H1 (cell line): Measurements from ENCODE around the gene CARM1. TPM values are rescaled to one million over a fixed set of nuclear protein-coding genes. Genes with fewer than 3 reads are reported as not detected.

Source experiments
- CTCF ChIA-PET: fragments of 300-600 bp; sonication (Branson Sonifier 250); formaldehyde crosslinking; loops from one replicate; lab custom pipeline; 2021; ENCODE audit not compliant: partially characterized antibody; lab: Charles Lee
- POLR2A ChIA-PET: fragments of 300-600 bp; sonication (Branson Sonifier 250); formaldehyde crosslinking; loops from one replicate; lab custom pipeline; 2021; ENCODE audit warnings: inconsistent platforms; ENCODE audit not compliant: partially characterized antibody; lab: Charles Lee
- DNase-seq, 2 experiments: peaks; one replicate each; pipeline versions ENCODE4 v3.0.0 to v3.0.0-alpha.2; 2010 to 2022; ENCODE audit warnings: low spot score in 2 of 2, low read depth in 1 of 2, mixed read lengths in 1 of 2
- FAIRE-seq: peaks from 2 replicates; lab custom pipeline; 2011; peaks lifted over from hg19 to GRCh38; lab: Jason Lieb, UNC
- H2AFZ ChIP-seq: 2 replicates; pipeline ENCODE4 v1.8.1; 2012; ENCODE audit warnings: low read length, inconsistent platforms
- H2AK5ac ChIP-seq: 2 replicates; pipeline ENCODE4 v1.6.1; 2013; ENCODE audit warnings: low read depth, low read length
- H2BK120ac ChIP-seq: replicated peaks from 2 replicates; pipeline ENCODE3; 2013; ENCODE audit warnings: low read depth, low read length, inconsistent platforms
- H2BK12ac ChIP-seq: 2 replicates; pipeline ENCODE4 v1.6.1; 2013; ENCODE audit warnings: low read depth, low read length
- H2BK15ac ChIP-seq: 2 replicates; pipeline ENCODE4 v1.6.1; 2013; ENCODE audit warnings: low read length
- H2BK20ac ChIP-seq: 2 replicates; pipeline ENCODE4 v1.6.1; 2013; ENCODE audit warnings: low read length
- H2BK5ac ChIP-seq: 2 replicates; pipeline ENCODE4 v1.6.1; 2013; ENCODE audit warnings: low read depth, low read length
- H3K14ac ChIP-seq: 2 replicates; pipeline ENCODE4 v1.6.1; 2013; ENCODE audit warnings: inconsistent platforms; ENCODE audit not compliant: insufficient read length
- H3K18ac ChIP-seq: 2 replicates; pipeline ENCODE4 v1.6.1; 2013; ENCODE audit warnings: low read length; ENCODE audit errors: extremely low read depth
- H3K23ac ChIP-seq: 2 replicates; pipeline ENCODE4 v1.6.1; 2013; ENCODE audit warnings: inconsistent platforms; ENCODE audit not compliant: insufficient read length
- H3K23me2 ChIP-seq: 2 replicates; pipeline ENCODE4 v1.6.1; 2013; ENCODE audit warnings: low read depth, low read length
- H3K27ac ChIP-seq: 2 replicates; pipeline ENCODE4 v1.6.1; 2011; ENCODE audit warnings: low read depth, low read length, inconsistent platforms
- H3K27me3 ChIP-seq, 4 experiments: replicated peaks in 1 of 4; 1 replicate in 1 of 4; 2 replicates in 3 of 4; pipeline versions ENCODE4 v1.6.1 to v1.8.1; 2011 to 2013; ENCODE audit warnings: low read length in 3 of 4, mild to moderate bottlenecking in 3 of 4, inconsistent platforms in 2 of 4, mixed read lengths in 2 of 4, moderate library complexity in 1 of 4; ENCODE audit not compliant: control insufficient read depth in 3 of 4, insufficient read depth in 3 of 4; ENCODE audit errors: extremely low read depth in 1 of 4
- H3K36me3 ChIP-seq, 4 experiments: 2 replicates each; pipeline versions ENCODE4 v1.6.1 to v1.8.1; 2011 to 2013; ENCODE audit warnings: mild to moderate bottlenecking in 4 of 4, low read length in 3 of 4, moderate library complexity in 2 of 4, control low read depth in 1 of 4, inconsistent platforms in 1 of 4; ENCODE audit not compliant: insufficient read depth in 4 of 4, control insufficient read depth in 2 of 4
- H3K4ac ChIP-seq: replicated peaks from 2 replicates; pipeline ENCODE3; 2013; ENCODE audit warnings: low read length, low read depth, mixed read lengths, inconsistent platforms; ENCODE audit not compliant: insufficient read length
- H3K4me1 ChIP-seq, 4 experiments: replicated peaks in 1 of 4; 1 replicate in 1 of 4; 2 replicates in 3 of 4; pipeline versions ENCODE4 v1.6.1 to v1.8.1; 2011 to 2013; ENCODE audit warnings: low read length in 3 of 4, inconsistent platforms in 2 of 4, mixed read lengths in 1 of 4; ENCODE audit not compliant: insufficient read depth in 4 of 4, control insufficient read depth in 3 of 4
- H3K4me2 ChIP-seq, 2 experiments: 2 replicates each; pipeline versions ENCODE4 v1.6.1 to v1.8.1; 2011 to 2013; ENCODE audit warnings: low read depth in 2 of 2, low read length in 2 of 2, control low read depth in 1 of 2, inconsistent platforms in 1 of 2, mild to moderate bottlenecking in 1 of 2; ENCODE audit not compliant: insufficient read depth in 1 of 2
- H3K4me3 ChIP-seq, 4 experiments: fragments of 200-600, 300-600 bp in 1 of 4; sonication (generic), shearing (Covaris generic), sonication (Bioruptor Twin) in 1 of 4; 2 replicates each; pipeline versions ENCODE4 v1.5.1 to v1.8.1; 2011 to 2016; ENCODE audit warnings: low read length in 4 of 4, low read depth in 3 of 4, control low read depth in 2 of 4, inconsistent platforms in 2 of 4, mild to moderate bottlenecking in 2 of 4, mixed read lengths in 1 of 4, moderate library complexity in 1 of 4; ENCODE audit not compliant: insufficient read depth in 2 of 4; ENCODE audit errors: extremely low read depth in 1 of 4
- H3K56ac ChIP-seq: replicated peaks from 2 replicates; pipeline ENCODE3; 2013; ENCODE audit warnings: low read depth, mild to moderate bottlenecking, mixed read lengths, low read length, inconsistent platforms; ENCODE audit not compliant: insufficient read length
- H3K79me1 ChIP-seq: 2 replicates; pipeline ENCODE4 v1.6.1; 2013; ENCODE audit warnings: low read depth, low read length, control low read depth
- H3K79me2 ChIP-seq, 2 experiments: 2 replicates each; pipeline versions ENCODE4 v1.6.1 to v1.8.1; 2012 to 2013; ENCODE audit warnings: low read length in 2 of 2, mild to moderate bottlenecking in 2 of 2, inconsistent platforms in 1 of 2; ENCODE audit not compliant: insufficient read depth in 2 of 2, control insufficient read depth in 1 of 2
- H3K9ac ChIP-seq, 4 experiments: replicated peaks in 1 of 4; 1 replicate in 1 of 4; 2 replicates in 3 of 4; pipeline versions ENCODE4 v1.6.1 to v1.8.1; 2011 to 2013; ENCODE audit warnings: low read depth in 3 of 4, low read length in 3 of 4, control low read depth in 2 of 4, mild to moderate bottlenecking in 2 of 4, moderate library complexity in 2 of 4, inconsistent platforms in 1 of 4; ENCODE audit errors: extremely low read depth in 1 of 4
- H3K9me3 ChIP-seq, 2 experiments: 2 replicates each; pipeline versions ENCODE4 v1.6.1 to v1.8.1; 2012 to 2013; ENCODE audit warnings: mild to moderate bottlenecking in 2 of 2, moderate library complexity in 2 of 2, control low read depth in 1 of 2, inconsistent platforms in 1 of 2, low read depth in 1 of 2, low read length in 1 of 2, mixed read lengths in 1 of 2; ENCODE audit not compliant: insufficient read depth in 2 of 2
- H4K20me1 ChIP-seq, 2 experiments: replicated peaks in 1 of 2; 2 replicates each; pipeline versions ENCODE3 to v1.8.1; 2011 to 2013; ENCODE audit warnings: inconsistent platforms in 2 of 2, low read length in 2 of 2, mild to moderate bottlenecking in 1 of 2; ENCODE audit not compliant: insufficient read depth in 2 of 2, control insufficient read depth in 1 of 2
- H4K5ac ChIP-seq: 2 replicates; pipeline ENCODE4 v1.6.1; 2013; ENCODE audit warnings: low read length, low read depth, mixed read lengths, inconsistent platforms; ENCODE audit not compliant: insufficient read length
- H4K8ac ChIP-seq: 2 replicates; pipeline ENCODE4 v1.8.0; 2013; ENCODE audit warnings: mild to moderate bottlenecking, moderate library complexity, low read length, inconsistent platforms; ENCODE audit not compliant: insufficient read depth; ENCODE audit errors: extremely low read depth
- H4K91ac ChIP-seq: replicated peaks from 2 replicates; pipeline ENCODE3; 2013; ENCODE audit warnings: low read length, mixed read lengths, inconsistent platforms; ENCODE audit not compliant: insufficient read length
- CEBPB ChIP-seq: IDR thresholded peaks from 2 replicates; pipeline ENCODE4 v1.6.1; 2012; ENCODE audit warnings: low read depth, low read length
- CTCF ChIP-seq, 3 experiments: IDR thresholded peaks; 1 replicate in 2 of 3; 2 replicates in 1 of 3; pipeline versions ENCODE4 v1.5.1 to v1.6.1; 2011; ENCODE audit warnings: low read length in 3 of 3, mild to moderate bottlenecking in 3 of 3, inconsistent platforms in 2 of 3, low read depth in 1 of 3, moderate library complexity in 1 of 3; ENCODE audit not compliant: insufficient read depth in 1 of 3; ENCODE audit errors: control extremely low read depth in 1 of 3
- E2F6 ChIP-seq: IDR thresholded peaks from 2 replicates; pipeline ENCODE4 v1.6.1; 2012; ENCODE audit warnings: inconsistent platforms
- EGR1 ChIP-seq: IDR thresholded peaks from 2 replicates; pipeline ENCODE4 v1.6.1; 2011; ENCODE audit warnings: low read depth, low read length, borderline replicate concordance
- MAX ChIP-seq: IDR thresholded peaks from 2 replicates; pipeline ENCODE4 v1.6.1; 2012; ENCODE audit warnings: inconsistent platforms
- RNF2 ChIP-seq: fragments of 200-900, 300-1000 bp; sonication (generic); IDR thresholded peaks from 2 replicates; pipeline ENCODE4 v1.7.1; 2016; ENCODE audit warnings: borderline replicate concordance, low read depth, mild to moderate bottlenecking, antibody characterized with exemption, low read length; ENCODE audit not compliant: poor library complexity, severe bottlenecking; ENCODE audit errors: missing control alignments
- SRF ChIP-seq: IDR thresholded peaks from 2 replicates; pipeline ENCODE4 v1.6.1; 2011; ENCODE audit warnings: mild to moderate bottlenecking, low read depth, low read length, moderate library complexity
- SUZ12 ChIP-seq: fragments of 200-600 bp; sonication (generic); IDR thresholded peaks from 2 replicates; pipeline ENCODE4 v1.6.1; 2012; ENCODE audit warnings: mild to moderate bottlenecking, inconsistent platforms, low read length, moderate library complexity, mixed read lengths
- WGBS, 2 experiments: shearing (Covaris generic) in 1 of 2; methylation state at CpG; one replicate each; pipeline versions ENCODE4 v1.1.6 to v1.1.7; 2013 to 2015; ENCODE audit warnings: low lambda C conversion rate in 2 of 2, mixed read lengths in 2 of 2, inconsistent platforms in 1 of 2, low coverage in 1 of 2, missing lambda C conversion rate in 1 of 2; ENCODE audit not compliant: insufficient replicate concordance in 2 of 2, insufficient coverage in 1 of 2, insufficient read length in 1 of 2; ENCODE audit errors: extremely low coverage in 1 of 2, missing lambda C conversion rate in 1 of 2; 5-methylcytosine and 5-hydroxymethylcytosine counted together
- polyA plus RNA-seq, 7 experiments: library from polyadenylated mRNA; depleted of rRNA in 3 of 7; stranded (reverse) in 5 of 7; unstranded in 2 of 7; fragments of >200 nt in 5 of 7; fragments of 200-250 nt in 2 of 7; gene quantifications; 1 replicate in 5 of 7; 2 replicates in 1 of 7; 4 replicates in 1 of 7; pipeline versions ENCODE4 v1.2.1 to v1.2.3, GENCODE V29; 2011 to 2013; ENCODE audit warnings: missing spikeins in 2 of 7, mixed read lengths in 2 of 7
- total RNA-seq: library from RNA; stranded (reverse); fragmentation: NEBNext Ultra II Directional; extraction: Animal tissue kit (Norgen Biotek cat#: 25700); gene quantifications from 2 replicates; pipeline ENCODE4 v1.2.1, GENCODE V29; 2021

CARM1 gene
- total and polyA plus RNA-seq, 2 of the 8 experiments (the other 6 are each of a cell fraction or from before 2014, with no cell fraction given): 134 to 164 TPM

GRCh38 chr19:10888421-10888866 lies 17.1 kb downstream of the CARM1 start:
- Histone ChIP-seq H3K4me2 (peak overlapping the region; percentile 56 to 61), H3K27ac (peak overlapping the region; percentile 73; the same call in 1 of the 2 replicates), H3K36me3 (no peaks in the 10 kb centered on the region), H3K79me2 (peaks cover 0 to 71% of the 10 kb centered on the region in 2 experiments; a peak in 2 of 4 replicates), H3K4me3 (peak overlapping the region in 1 of 4 experiments; percentile 37; a peak in 2 of 8 replicates), H3K56ac (no peak overlapping the region), H4K5ac (peak overlapping the region; percentile 70), H3K4me1 (peaks cover 22 to 51% (median 41%) of the 10 kb centered on the region in 4 experiments), H2BK20ac (0 out of 2 replicates have a peak overlapping the region, but pooled peaks have one; percentile 75), H3K14ac (no peak overlapping the region), H3K23me2 (no peaks in the 10 kb centered on the region), H3K9me3 (no peaks in the 10 kb centered on the region), H3K18ac (peak overlapping the region; percentile 93), H2AK5ac (peak overlapping the region; percentile 97; the same call in 1 of the 2 replicates), H2BK5ac (peak overlapping the region; percentile 95; the same call in 1 of the 2 replicates), H2AFZ (no peak overlapping the region), H3K79me1 (peaks cover 25% of the 10 kb centered on the region), H3K27me3 (no peaks in the 10 kb centered on the region), H2BK12ac (0 out of 2 replicates have a peak overlapping the region, but pooled peaks have one; percentile 90), H4K20me1 (peaks cover 0 to 12% of the 10 kb centered on the region in 2 experiments), H3K9ac (peak overlapping the region in 3 of 4 experiments; percentile 16 to 38 (median 38); a peak in 2 of 7 replicates), H2BK15ac (no peak overlapping the region), H2BK120ac (peak overlapping the region; percentile 36), H3K23ac (no peak overlapping the region), H3K4ac (no peak overlapping the region), H4K91ac (peak overlapping the region; percentile 97), H4K8ac (peak overlapping the region; percentile 46)
- FAIRE-seq (peak; percentile 13), DNase-seq (peak in 1 of 2 experiments; percentile 53)
- ChIA-PET CTCF (interaction anchor here (0.6 to 11.7 kb wide), 19 partner anchors 9 to 176 kb away, joined by 3 to 103 read pairs (median 3); partner anchors contain the start of genes CARM1 and TMED1), POLR2A (interaction anchor here (0.6 to 6.8 kb wide), 14 partner anchors 9 to 175 kb away, joined by 3 to 72 read pairs (median 5); partner anchors contain the start of genes CARM1 and TMED1)
- 16% methylated on average over 13 of the region's 13 CpGs; no CpG with 5 or more reads in 1 of the 2 experiments for WGBS, 2 experiments
- TF ChIP-seq E2F6 (peak; percentile 72), CTCF (IDR thresholded peaks at IDR 0.05; ENCODE audit: control extremely low read depth in 1 of 3, insufficient read depth in 1 of 3, low read depth in 1 of 3, low read length in 3 of 3) (no peak), EGR1 (no peak), MAX (peak; percentile 70), CEBPB (no peak), SRF (no peak), SUZ12 (no peak), RNF2 (no peak)
